Prostate gland (tissue), 2 donors: Measurements from ENCODE around the gene SLC7A4. TPM values are rescaled to one million over a fixed set of nuclear protein-coding genes. Genes with fewer than 3 reads are reported as not detected.

Source experiments
- DNase-seq: peaks from one replicate; pipeline ENCODE4 v3.0.0-alpha.2; 2019; ENCODE audit warnings: low spot score
- H3K27ac ChIP-seq, 2 donors: fragments of 200-600 bp; sonication (generic); 2 replicates each; pipeline ENCODE4 v1.5.1; 2017 to 2019
- H3K27me3 ChIP-seq: fragments of 200-600 bp; sonication (generic); replicated peaks from 2 replicates; pipeline ENCODE4 v1.5.1; 2019; ENCODE audit not compliant: insufficient read depth
- H3K36me3 ChIP-seq, 2 donors: fragments of 200-600 bp; sonication (generic); 1 replicate in 1 of 2; 2 replicates in 1 of 2; pipeline versions ENCODE4 v1.5.1 to v1.8.1; 2017 to 2019
- H3K4me1 ChIP-seq: fragments of 200-600 bp; sonication (generic); replicated peaks from 2 replicates; pipeline ENCODE4 v1.5.1; 2019
- H3K4me3 ChIP-seq, 2 donors: fragments of 200-600 bp; sonication (generic); 2 replicates each; pipeline ENCODE4 v1.5.1; 2017 to 2019
- H3K9me3 ChIP-seq: fragments of 200-600 bp; sonication (generic); 2 replicates; pipeline ENCODE4 v1.5.1; 2017
- CTCF ChIP-seq, 4 experiments: fragments of 200-600 bp in 2 of 4; fragments of 450-650 bp in 2 of 4; sonication (generic) in 2 of 4; IDR thresholded peaks; 1 replicate in 3 of 4; 2 replicates in 1 of 4; pipeline ENCODE4 v1.5.1; 2016 to 2019; ENCODE audit warnings: antibody characterized with exemption in 4 of 4, mild to moderate bottlenecking in 2 of 4, moderate library complexity in 2 of 4
- POLR2A ChIP-seq: fragments of 450-650 bp; IDR thresholded peaks from one replicate; pipeline ENCODE4 v1.6.1; 2016; ENCODE audit warnings: antibody characterized with exemption, mild to moderate bottlenecking
- POLR2AphosphoS5 ChIP-seq: sonication (generic); formaldehyde crosslinking; IDR thresholded peaks from one replicate; pipeline ENCODE4 v1.6.1; 2017; ENCODE audit warnings: antibody characterized with exemption
- WGBS: methylation state at CpG from one replicate; pipeline ENCODE4 v1.1.5; 2018; 5-methylcytosine and 5-hydroxymethylcytosine counted together
- intact Hi-C: fragments of 100-400 bp; cut with DNase I; formaldehyde crosslinking; loops from one replicate; pipeline ENCODE4 v1.14.2; 2022
- total RNA-seq, 2 donors: library from RNA; depleted of rRNA; stranded (reverse); fragments of >200 nt; gene quantifications; one replicate each; pipeline ENCODE4 v1.1.0, GENCODE V29; 2016

Gene SLC7A4
- total RNA-seq, 2 donors from 2014 or later: 13.0 to 53.9 TPM

- WGBS: 73% methylated on average over 9 of the region's 13 CpGs
- H3K4me1 ChIP-seq: peaks cover 16% of the 10 kb centered on the region
- no peak overlapping the region for H3K27ac ChIP-seq
- intact Hi-C loops: no loop called here
- TF ChIP-seq CTCF (IDR thresholded peaks at IDR 0.05) (no peak), POLR2A (no peak)
- H3K4me3 ChIP-seq: no peak overlapping the region
- no peaks in the 10 kb centered on the region for H3K27me3 ChIP-seq
- H3K36me3 ChIP-seq: peaks cover 2 to 11% of the 10 kb centered on the region in 2 donors
- no peaks in the 10 kb centered on the region for H3K9me3 ChIP-seq
- no peak for DNase-seq
Observed at GRCh38 chr22:20997536-20998257, 34.7 kb downstream of the SLC7A4 start.

- no peaks in the 10 kb centered on the region for H3K27me3 ChIP-seq
- no peak overlapping the region for H3K4me3 ChIP-seq
- H3K36me3 ChIP-seq: peaks cover 10 to 11% of the 10 kb centered on the region in 2 donors
- no peak for DNase-seq
- 90% methylated on average over 27 of the region's 27 CpGs for WGBS
- intact Hi-C loops: no loop called here
- TF ChIP-seq CTCF (IDR thresholded peaks at IDR 0.05): no peak
- TF ChIP-seq POLR2A: no peak
- no peak for TF ChIP-seq POLR2AphosphoS5
- H3K9me3 ChIP-seq: no peaks in the 10 kb centered on the region
- H3K4me1 ChIP-seq: peaks cover 16% of the 10 kb centered on the region
- no peak overlapping the region for H3K27ac ChIP-seq
Observed at GRCh38 chr22:20996598-20997535, 35.5 kb downstream of the SLC7A4 start.

- intact Hi-C loops: no loop called here
- no peak for TF ChIP-seq CTCF (IDR thresholded peaks at IDR 0.05)
- TF ChIP-seq POLR2A: no peak
- TF ChIP-seq POLR2AphosphoS5: no peak
- H3K4me3 ChIP-seq: no peak overlapping the region
- 97% methylated on average over 10 of the region's 10 CpGs for WGBS
- no peaks in the 10 kb centered on the region for H3K9me3 ChIP-seq
- no peak for DNase-seq
- H3K36me3 ChIP-seq: peaks cover 11% of the 10 kb centered on the region in 2 donors
- no peaks in the 10 kb centered on the region for H3K27me3 ChIP-seq
- H3K27ac ChIP-seq: no peak overlapping the region
- H3K4me1 ChIP-seq: peaks cover 14% of the 10 kb centered on the region
Observed at GRCh38 chr22:20996031-20996410, 36.3 kb downstream of the SLC7A4 start.

GRCh38 chr22:20995329-20996030 lies 36.9 kb downstream of the SLC7A4 start:
- Histone ChIP-seq H3K27ac (no peak overlapping the region), H3K4me1 (peaks cover 8% of the 10 kb centered on the region), H3K27me3 (no peaks in the 10 kb centered on the region), H3K4me3 (no peak overlapping the region), H3K36me3 (peaks cover 11% of the 10 kb centered on the region in 2 donors), H3K9me3 (no peaks in the 10 kb centered on the region)
- WGBS: 88% methylated on average over 23 of the region's 23 CpGs
- intact Hi-C loops: no loop called here
- TF ChIP-seq CTCF (IDR thresholded peaks at IDR 0.05): no peak
- no peak for TF ChIP-seq POLR2AphosphoS5
- TF ChIP-seq POLR2A: no peak
- DNase-seq: no peak
